Measurements from ENCODE around the gene SPEN. TPM values are rescaled to one million over a fixed set of nuclear protein-coding genes. Genes with fewer than 3 reads are reported as not detected.

The SPEN gene
- polyA plus RNA-seq, 10 donors: 28.0 to 40.5 (median 34.9) TPM

DNA sequence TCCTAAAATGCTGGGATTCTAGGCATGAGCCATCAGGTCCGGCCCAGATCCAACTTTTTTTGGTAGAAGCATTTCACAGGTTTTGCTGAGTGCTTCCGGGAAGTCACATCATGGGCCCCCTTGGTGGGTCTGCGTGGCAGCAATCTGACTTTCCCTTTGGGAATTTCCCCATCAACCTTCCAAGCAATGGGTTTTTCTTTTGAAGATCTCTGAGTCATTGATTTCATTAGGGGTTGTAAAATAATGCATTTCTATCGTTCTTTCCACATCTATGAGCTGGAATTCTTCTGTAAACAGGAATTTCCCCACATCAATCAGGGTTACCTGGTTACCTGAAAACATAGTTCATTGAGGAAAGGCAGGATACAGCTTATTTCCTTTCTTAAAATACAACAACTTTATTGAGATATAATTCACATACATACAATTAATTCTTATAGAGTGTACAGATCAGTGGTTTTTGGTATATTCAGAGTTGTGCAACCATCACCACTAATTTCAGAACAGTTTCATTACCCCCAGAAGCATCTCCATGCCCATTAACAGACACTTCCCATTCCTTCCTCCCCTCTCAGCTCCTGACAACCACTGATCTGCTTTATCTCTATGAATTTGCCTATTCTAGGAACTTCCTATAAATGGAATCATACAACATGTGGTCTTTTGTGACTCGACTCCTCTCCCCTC is 138.2 kb downstream of the SPEN start:
- DNase-seq: no peak

DNA sequence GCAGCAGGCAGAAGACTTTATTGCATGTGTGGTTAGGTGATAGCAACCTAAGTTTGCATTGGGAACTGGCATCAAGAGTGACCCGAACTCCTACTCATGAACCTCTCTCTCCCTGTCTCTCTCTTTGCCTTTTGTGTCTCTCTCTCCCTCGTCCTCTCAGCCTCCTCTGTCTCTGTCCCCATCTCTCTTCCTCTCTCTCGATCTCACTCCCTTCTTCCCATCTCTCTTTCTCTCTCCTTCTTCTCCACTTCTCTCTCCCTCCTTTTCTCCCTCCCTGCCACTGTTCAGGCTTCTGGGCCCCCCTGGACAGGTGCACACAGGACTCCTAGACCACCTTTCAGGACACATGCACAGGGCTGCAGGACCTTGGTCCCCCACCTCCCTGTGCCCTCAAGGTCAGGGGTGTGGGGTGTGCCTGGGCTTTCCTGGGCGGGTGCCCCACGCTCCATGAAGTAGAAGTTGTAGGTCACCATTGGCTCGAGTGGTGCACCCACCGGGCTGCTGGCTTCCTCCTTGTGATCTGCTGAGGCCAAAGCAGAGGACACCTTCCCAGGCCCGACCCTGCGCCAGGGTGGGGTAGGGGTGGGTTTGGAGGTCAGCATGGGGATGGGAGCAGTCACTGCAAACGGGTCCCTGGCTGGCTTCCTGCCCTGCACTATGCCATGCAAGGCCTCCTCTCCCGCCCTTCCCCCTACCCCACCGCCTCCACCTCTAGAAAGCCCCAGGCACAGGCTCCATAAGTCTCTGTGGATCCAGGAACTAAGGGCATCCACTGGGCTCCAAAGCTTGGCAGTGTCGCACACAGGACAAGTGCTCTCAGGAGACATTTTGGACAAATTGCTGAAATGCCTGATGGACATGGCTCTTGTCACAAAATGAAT is 141.6 kb downstream of the SPEN start:
- no peak for DNase-seq

DNA sequence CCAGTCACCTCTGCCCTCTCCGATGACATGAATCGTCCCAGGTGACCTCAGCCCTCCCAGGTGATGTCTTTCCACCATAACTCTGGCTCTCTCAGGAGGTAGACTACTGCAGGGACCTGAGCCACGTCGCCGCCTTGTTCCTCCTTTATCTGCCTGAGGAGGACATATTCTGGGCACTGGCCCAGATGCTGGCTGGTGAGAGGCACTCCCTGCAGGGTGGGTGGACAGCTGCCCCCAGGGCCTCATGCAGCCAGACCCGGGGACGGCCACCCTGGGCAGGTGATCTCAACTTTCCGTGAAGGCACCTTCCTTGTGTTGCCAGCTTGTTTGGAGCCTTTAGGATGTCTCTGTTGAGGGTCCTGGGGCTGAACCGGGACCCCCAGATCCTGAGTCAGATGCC is 142.3 kb downstream of the SPEN start:
- no peak for DNase-seq

Other genes with a start within 250 kb of the SPEN start
- gene DDI2, start 230.2 kb upstream of the SPEN start, polyA plus RNA-seq (ENCODE audit: insufficient read length in 10 of 10): 10 to 100 TPM; 12.5 to 25.8 (median 18.9) TPM
- gene PLEKHM2, start 163.4 kb upstream of the SPEN start, polyA plus RNA-seq (ENCODE audit: insufficient read length in 10 of 10): 10 to 100 TPM; 41.2 to 53.9 (median 46.7) TPM
- 1 to 10 TPM; 2.1 to 7.1 (median 4.6) TPM for gene SLC25A34, start 111.4 kb upstream of the SPEN start, polyA plus RNA-seq (ENCODE audit: insufficient read length in 10 of 10)
- not detected for gene TMEM82, start 105.2 kb upstream of the SPEN start, polyA plus RNA-seq (ENCODE audit: insufficient read length in 10 of 10)
- 10 to 100 TPM; 18.3 to 38.6 (median 27.5) TPM for gene FBLIM1, start 88.9 kb upstream of the SPEN start, polyA plus RNA-seq (ENCODE audit: insufficient read length in 10 of 10)
- 1 to 10 TPM in 5 of 10 donors, under 1 TPM in 5; 0.67 to 2.2 (median 0.95) TPM for gene UQCRHL, start 40.1 kb upstream of the SPEN start, polyA plus RNA-seq (ENCODE audit: insufficient read length in 10 of 10)
- gene ZBTB17, start 128.4 kb downstream of the SPEN start, polyA plus RNA-seq (ENCODE audit: insufficient read length in 10 of 10): 10 to 100 TPM; 16.9 to 33.7 (median 23.1) TPM
- gene SRARP, start 156.5 kb downstream of the SPEN start, polyA plus RNA-seq (ENCODE audit: insufficient read length in 10 of 10): under 1 TPM in 1 of 10 donors, not detected in 9; 0.07 TPM
- gene HSPB7, start 170.3 kb downstream of the SPEN start, polyA plus RNA-seq (ENCODE audit: insufficient read length in 10 of 10): 100 to 1,000 TPM in 9 of 10 donors, 10 to 100 TPM in 1; 96.0 to 165 (median 132) TPM
- gene CLCNKA, start 174.3 kb downstream of the SPEN start, polyA plus RNA-seq (ENCODE audit: insufficient read length in 10 of 10): 1 to 10 TPM in 3 of 10 donors, under 1 TPM in 7; 0.27 to 1.2 (median 0.59) TPM
- gene CLCNKB, start 196.1 kb downstream of the SPEN start, polyA plus RNA-seq (ENCODE audit: insufficient read length in 10 of 10): under 1 TPM in 7 of 10 donors, not detected in 3; 0.07 to 0.44 (median 0.16) TPM
- under 1 TPM in 6 of 10 donors, not detected in 4; 0.15 to 0.29 (median 0.20) TPM for gene FAM131C, start 225.9 kb downstream of the SPEN start, polyA plus RNA-seq (ENCODE audit: insufficient read length in 10 of 10)